Spleen (tissue), 7 donors: Measurements from ENCODE around the gene EP400.

Experiments
- POLR2A ChIP-seq, 3 donors: fragments of 450-650 bp; IDR thresholded peaks; one replicate each; pipeline ENCODE4 v1.5.1; 2017; ENCODE audit warnings: antibody characterized with exemption in 3 of 3, mild to moderate bottlenecking in 1 of 3
- TF ChIP-seq, protein P1 (sequence below), 11 experiments: fragments of 200-600 bp in 7 of 11; fragments of 450-650 bp in 4 of 11; sonication (generic) in 4 of 11; IDR thresholded peaks in 8 of 11; conservative IDR thresholded peaks in 3 of 11; 1 replicate in 7 of 11; 2 replicates in 4 of 11; pipeline versions ENCODE4 v1.4.0 to v1.8.0; 2016 to 2021; ENCODE audit warnings: antibody characterized with exemption in 11 of 11, inconsistent platforms in 4 of 11, mild to moderate bottlenecking in 1 of 11
- donor health status: DM: no; HTN: no; CAD: no; lungs with moderate emphysema.
- donor health status: DM: no; HTN: no; CAD: no.
- donor health status: DM: no; HTN: no; CAD: no.

- no peak for TF ChIP-seq POLR2A (IDR thresholded peaks at IDR 0.05)
- TF ChIP-seq, protein P1, sequence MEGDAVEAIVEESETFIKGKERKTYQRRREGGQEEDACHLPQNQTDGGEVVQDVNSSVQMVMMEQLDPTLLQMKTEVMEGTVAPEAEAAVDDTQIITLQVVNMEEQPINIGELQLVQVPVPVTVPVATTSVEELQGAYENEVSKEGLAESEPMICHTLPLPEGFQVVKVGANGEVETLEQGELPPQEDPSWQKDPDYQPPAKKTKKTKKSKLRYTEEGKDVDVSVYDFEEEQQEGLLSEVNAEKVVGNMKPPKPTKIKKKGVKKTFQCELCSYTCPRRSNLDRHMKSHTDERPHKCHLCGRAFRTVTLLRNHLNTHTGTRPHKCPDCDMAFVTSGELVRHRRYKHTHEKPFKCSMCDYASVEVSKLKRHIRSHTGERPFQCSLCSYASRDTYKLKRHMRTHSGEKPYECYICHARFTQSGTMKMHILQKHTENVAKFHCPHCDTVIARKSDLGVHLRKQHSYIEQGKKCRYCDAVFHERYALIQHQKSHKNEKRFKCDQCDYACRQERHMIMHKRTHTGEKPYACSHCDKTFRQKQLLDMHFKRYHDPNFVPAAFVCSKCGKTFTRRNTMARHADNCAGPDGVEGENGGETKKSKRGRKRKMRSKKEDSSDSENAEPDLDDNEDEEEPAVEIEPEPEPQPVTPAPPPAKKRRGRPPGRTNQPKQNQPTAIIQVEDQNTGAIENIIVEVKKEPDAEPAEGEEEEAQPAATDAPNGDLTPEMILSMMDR (IDR thresholded peaks at IDR 0.05 in 8 of 11, conservative IDR thresholded peaks at IDR 0.05 in 3 of 11) = no peak
Observed at GRCh38 chr12:132043216-132043615, 93.5 kb downstream of the EP400 start.
